Stimulated activated CD4-positive, alpha-beta T cell treated with anti-CD3 and anti-CD28 coated beads, Interleukin-2, amount 100 ng/mL, for 4 hours (primary cell): ENCODE measurements around the gene GTF2A1.
"Not testable (repeated sequence)": the region's sequence is repeated elsewhere in the genome, so short reads cannot be mapped to it uniquely, and the experiment has no call there.

Source experiments
- DNase-seq: peaks from one replicate; pipeline ENCODE4 v3.0.0-alpha.2; 2020; ENCODE audit warnings: low read depth

GTF2A1 gene

DNA sequence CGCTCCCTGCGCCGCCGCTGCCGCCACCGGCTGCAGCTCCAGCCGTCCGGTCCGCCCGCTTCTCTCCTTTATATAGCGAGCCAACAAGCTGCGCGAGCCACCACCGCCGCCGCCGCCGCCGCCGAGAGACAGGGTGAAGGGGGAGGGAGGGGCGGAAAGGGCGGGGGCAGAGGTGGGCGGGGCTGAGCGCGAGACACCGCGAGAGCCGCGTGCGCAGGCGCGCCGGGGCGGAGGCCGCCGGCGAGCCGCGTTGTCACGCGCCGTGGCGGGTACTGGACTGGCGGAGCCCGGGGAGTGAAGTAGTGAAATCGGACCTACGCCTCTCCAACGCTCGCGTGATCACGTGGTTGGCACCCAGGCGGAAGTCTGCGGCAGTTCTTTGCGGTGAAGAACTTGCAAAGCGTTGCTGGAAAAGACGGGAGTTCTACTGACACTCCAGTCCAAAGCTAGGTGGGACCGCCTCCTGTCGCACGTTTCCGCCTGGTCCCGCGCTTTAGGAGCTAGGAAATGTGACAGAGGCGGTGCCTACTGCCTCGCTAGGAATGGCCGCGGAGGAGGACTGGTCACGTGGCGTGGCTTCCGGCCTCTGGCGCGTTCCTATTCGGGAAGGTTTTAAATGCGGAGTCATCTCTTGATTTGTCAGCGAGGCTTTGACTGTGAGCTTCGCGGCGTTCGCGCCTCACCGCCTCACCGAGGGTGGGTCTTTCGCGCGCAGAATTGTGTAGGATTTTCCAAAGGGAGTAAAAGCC is at the start of gene GTF2A1:
Gene GTF2A1, minus strand, starts transcription at position 130 of the 749 bp plus-strand sequence. CDS start 441 bp downstream, outside the sequence.
- peak; percentile 88 for DNase-seq

DNA sequence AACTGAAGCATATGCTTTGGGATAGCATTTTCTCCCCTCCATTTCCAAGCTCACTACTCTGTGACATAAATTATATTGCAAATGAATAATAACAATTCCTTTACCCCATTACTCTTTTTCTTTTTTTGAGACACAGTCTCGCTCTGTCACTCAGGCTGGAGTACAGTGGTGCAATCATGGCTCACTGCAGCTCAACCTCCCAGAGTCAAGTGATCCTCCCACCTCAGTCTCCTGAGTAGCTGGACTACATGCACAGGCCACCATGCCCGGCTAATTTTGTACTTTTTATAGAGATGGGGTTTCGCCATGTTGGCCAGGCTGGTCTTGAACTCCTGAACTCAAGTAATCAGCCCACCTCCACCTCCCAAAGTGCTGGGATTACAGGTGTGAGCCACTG is 49.2 kb upstream of the GTF2A1 start:
- no peak for DNase-seq

- DNase-seq, result no peak
These were observed 48.6 kb upstream of the GTF2A1 start for GRCh38 chr14:81269100-81269978.

- no peak for DNase-seq
These were observed 47.3 kb upstream of the GTF2A1 start for GRCh38 chr14:81268016-81268416.

- no peak for DNase-seq
These were observed 44.9 kb upstream of the GTF2A1 start for GRCh38 chr14:81265636-81266169.

GRCh38 chr14:81264671-81265070 is 43.9 kb upstream of the GTF2A1 start:
- DNase-seq, result no peak

DNA sequence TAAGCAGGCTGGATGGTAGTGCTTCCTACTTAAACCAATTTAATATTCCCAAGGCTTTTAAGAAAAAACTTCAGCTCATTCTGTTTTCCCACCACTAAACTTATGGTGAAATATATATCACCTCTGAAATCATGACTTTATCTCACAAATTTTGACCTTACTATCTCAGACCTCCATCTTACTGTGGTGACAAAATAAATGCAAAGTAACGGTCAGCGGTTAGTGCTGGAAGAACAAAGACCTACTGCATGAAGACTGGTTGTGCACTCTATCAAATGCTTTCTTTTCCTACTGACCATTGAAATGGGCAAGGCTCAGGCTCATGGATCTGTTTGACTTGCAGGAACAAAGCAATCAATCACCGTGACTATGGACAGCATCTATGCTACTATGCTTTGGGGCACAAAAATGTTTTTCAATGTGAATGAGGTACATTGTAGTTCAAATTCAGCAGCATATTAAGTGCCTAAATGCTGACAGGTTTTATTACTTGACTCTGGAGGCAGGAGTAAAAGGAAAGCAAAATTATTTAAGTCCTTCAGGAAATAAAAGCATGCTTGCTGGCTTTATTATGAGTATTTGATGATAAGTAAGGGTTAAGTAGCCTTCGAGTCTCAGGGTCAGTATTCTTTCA is 43.1 kb upstream of the GTF2A1 start:
- DNase-seq, result no peak

- DNase-seq, result no peak
These were observed 40.4 kb upstream of the GTF2A1 start for GRCh38 chr14:81261176-81261575.

DNA sequence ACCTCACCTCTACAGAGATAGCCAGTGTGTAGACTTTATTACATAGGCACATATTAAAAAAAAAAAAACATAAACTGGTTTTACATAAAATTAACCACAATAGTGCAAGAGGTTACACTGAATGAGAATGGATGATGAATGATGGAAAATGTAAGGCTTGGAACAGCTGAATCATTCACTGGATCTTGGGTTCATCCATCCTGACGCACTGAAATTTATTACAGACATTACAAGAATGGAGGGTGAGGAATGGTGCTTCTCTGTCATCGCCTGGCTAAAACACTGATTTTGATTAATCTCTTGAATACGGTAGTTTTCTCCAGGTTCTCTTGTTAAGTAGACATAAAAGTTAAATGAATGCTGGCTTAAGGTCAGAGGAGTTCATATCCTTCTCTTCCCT is 40.0 kb upstream of the GTF2A1 start:
- no peak for DNase-seq

GRCh38 chr14:81256289-81256960 is 35.7 kb upstream of the GTF2A1 start:
- DNase-seq, result no peak

- no peak for DNase-seq
These were observed 31.5 kb upstream of the GTF2A1 start for GRCh38 chr14:81252278-81252677.

DNA sequence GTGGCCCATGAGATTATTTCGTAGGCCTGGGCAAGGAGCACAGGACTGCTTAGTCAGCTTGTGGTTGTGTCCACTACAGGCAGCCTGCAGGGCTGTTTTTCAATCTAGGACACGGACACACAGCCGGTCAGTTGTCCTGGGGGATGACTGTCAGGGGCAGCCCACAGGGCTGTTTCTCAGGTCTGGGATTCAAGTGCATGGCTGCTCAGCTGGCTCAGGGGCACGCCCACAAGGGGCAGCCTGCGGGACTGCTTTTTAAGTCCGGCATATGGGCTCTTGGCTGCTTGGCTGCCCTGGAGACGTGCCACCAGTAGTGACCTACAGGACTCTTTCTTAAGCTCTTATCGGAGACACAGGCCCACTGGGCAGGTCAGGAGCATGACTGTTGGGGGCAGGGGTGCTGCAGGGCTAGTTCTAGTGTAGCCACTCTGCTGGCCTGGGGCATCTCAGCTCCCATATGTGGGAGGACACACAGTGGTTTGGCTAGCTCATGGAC is 26.6 kb upstream of the GTF2A1 start:
- DNase-seq, result no peak

- no peak for DNase-seq
These were observed 25.9 kb upstream of the GTF2A1 start for GRCh38 chr14:81246461-81247270.

GRCh38 chr14:81245771-81246170 is 25.0 kb upstream of the GTF2A1 start:
- no peak for DNase-seq

DNA sequence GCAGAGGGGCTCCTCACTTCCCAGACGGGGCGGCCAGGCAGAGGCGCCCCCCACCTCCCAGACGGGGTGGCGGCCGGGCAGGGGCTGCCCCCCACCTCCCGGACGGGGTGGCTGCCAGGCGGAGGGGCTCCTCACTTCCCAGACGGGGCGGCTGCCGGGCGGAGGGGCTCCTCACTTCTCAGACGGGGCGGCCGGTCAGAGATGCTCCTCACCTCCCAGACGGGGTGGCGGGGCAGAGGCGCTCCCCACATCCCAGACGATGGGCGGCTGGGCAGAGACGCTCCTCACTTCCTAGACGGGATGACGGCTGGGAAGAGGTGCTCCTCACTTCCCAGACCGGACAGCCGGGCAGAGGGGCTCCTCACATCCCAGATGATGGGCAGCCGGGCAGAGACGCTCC is 23.7 kb upstream of the GTF2A1 start:
- not testable (repeated sequence) for DNase-seq

DNA sequence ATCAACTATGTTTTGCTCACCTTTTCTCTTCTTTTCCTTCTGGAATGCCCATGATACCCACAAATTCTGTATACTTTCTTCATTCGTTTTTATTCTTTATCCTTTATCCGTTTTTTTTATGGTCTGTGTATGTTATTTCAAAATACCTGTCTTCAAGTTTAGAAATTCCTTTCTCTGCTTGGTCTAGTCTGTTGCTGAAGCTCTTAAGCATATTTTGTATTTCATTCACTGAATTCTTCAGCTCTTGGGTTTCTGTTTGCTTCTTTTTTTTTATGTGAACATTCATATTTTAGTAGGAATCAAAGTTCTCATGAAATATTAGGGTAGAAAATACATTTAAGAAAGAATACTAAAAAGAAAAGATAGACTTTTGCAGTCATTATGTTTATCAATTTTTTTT is 22.7 kb upstream of the GTF2A1 start:
- DNase-seq, result no peak

DNA sequence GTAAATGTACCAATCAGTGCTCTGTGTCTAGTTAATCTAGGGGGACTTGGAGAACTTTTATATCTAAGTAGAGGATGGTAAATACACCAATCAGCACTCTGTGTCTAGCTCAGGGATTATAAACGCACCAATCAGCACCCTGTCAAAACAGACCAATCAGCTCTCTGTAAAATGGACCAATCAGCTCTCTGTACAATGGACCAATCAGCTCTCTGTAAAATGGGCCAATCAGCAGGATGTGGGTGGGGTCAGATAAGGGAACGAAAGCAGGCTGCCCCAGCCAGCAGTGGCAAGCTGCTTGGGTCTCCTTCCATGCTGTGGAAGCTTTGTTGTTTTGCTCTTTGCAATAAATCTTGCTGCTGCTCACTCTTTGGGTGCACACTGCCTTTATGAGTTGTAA is 16.1 kb upstream of the GTF2A1 start:
- not testable (repeated sequence) for DNase-seq

DNA sequence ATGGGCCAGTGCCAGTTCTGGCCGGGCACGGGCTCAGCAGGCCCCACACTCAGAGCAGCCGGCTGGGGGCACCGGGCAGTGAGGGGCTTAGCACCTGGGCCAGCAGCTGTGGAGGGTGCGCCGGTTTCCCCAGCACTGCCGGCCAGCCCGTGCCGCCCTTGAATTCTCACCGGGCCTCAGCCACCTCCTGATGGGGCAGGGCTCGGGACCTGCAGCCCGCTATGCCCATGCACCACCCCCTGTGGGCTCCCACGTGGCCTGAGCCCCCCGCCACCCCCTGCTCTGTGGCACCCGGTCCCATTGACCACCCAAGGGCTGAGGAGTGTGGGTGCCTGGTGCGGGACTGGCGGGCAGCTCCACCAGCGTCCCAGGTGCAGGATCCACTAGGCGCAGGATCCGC is 15.4 kb upstream of the GTF2A1 start:
- no peak for DNase-seq

GRCh38 chr14:81235096-81235495 is 14.3 kb upstream of the GTF2A1 start:
- DNase-seq, result no peak

DNA sequence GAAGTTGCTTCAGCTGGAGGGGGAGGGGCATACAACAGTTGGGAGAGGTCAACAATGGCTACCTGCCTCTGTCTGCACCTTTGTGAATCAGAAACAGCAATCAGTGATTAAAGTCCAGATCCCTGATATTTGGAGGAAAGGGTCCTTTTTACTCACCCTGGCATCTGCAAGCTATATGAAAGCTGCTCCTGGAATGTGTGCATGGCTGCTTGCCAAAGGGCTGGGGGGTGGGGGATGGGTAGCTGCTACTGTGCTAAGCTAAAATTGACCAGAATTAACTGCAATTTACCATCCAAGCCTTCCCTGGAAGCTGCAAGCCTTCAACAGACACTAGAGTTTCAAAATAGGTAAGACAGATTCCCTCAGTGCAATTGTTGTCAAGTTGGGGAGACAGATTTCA is 13.5 kb upstream of the GTF2A1 start:
- DNase-seq, result no peak

DNA sequence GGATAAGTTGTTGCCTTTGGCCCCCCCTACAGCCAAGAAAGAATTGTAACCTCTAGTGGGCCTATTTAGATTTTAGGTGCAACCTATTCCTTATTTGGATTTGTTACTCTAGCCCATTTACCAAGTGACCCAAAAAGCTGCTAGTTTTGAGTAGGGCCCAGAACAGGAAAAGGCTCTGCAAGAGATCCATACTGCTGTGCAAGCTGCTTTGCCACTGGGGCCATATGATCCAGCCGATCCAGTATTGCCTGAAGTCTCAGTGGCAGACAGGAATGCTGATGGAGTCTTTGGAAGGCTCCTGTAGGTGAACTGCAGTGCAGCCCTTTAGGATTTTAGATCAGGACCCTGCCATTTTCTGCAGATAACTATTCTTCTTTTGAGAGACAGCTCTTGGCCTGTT is 12.9 kb upstream of the GTF2A1 start:
- DNase-seq, result no peak
